ENCODE measurements around the gene SLC43A3. TPM values are rescaled to one million over a fixed set of nuclear protein-coding genes. Genes with fewer than 3 reads are reported as not detected.

Gene SLC43A3
- total RNA-seq, 1 experiment from 2014 or later, result 127 TPM

DNA sequence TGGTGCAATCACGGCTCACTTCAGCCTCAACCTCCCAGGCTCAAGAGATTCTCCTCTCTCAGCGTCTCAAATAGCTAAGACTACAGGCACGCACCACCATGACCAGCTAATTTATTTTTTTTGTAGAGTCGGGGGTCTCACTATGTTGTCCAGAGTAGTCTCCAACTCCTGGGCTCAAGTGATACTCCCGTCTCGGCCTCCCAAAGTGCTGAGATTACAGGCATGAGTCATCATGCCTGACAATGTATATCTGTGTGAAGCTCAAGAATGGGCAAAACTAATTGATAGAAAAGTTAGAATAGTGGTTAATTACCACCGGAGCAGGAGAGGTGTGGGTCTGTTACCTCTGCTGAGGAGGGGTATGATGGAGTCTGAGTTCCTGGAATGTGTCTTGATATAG is 9.1 kb upstream of the SLC43A3 start:
- no TSS peak for BruUV-seq (replicated peaks)
- no peaks in the 10 kb centered on the region for H3K27me3 Mint-ChIP-seq (ENCODE audit: unreplicated experiment)
- H3K36me3 Mint-ChIP-seq (ENCODE audit: insufficient read depth, unreplicated experiment), result peaks cover 5% of the 10 kb centered on the region
- H3K9me3 Mint-ChIP-seq (ENCODE audit: low read depth, unreplicated experiment), result no peaks in the 10 kb centered on the region
- no peak for DNase-seq
- peaks cover 16% of the 10 kb centered on the region for H3K4me1 Mint-ChIP-seq (ENCODE audit: low read depth, unreplicated experiment)
- TF ChIP-seq, protein P1, sequence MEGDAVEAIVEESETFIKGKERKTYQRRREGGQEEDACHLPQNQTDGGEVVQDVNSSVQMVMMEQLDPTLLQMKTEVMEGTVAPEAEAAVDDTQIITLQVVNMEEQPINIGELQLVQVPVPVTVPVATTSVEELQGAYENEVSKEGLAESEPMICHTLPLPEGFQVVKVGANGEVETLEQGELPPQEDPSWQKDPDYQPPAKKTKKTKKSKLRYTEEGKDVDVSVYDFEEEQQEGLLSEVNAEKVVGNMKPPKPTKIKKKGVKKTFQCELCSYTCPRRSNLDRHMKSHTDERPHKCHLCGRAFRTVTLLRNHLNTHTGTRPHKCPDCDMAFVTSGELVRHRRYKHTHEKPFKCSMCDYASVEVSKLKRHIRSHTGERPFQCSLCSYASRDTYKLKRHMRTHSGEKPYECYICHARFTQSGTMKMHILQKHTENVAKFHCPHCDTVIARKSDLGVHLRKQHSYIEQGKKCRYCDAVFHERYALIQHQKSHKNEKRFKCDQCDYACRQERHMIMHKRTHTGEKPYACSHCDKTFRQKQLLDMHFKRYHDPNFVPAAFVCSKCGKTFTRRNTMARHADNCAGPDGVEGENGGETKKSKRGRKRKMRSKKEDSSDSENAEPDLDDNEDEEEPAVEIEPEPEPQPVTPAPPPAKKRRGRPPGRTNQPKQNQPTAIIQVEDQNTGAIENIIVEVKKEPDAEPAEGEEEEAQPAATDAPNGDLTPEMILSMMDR (IDR thresholded peaks at IDR 0.05; ENCODE audit: unreplicated experiment), result no peak
- intact Hi-C loops (cut with micrococcal nuclease; ENCODE audit: unreplicated experiment), result no loop called here
- CTCF ChIA-PET, result no interaction called here
- no peak overlapping the region for H3K4me3 Mint-ChIP-seq (ENCODE audit: low read depth, unreplicated experiment)
- no peak overlapping the region for H3K27ac Mint-ChIP-seq (ENCODE audit: unreplicated experiment)

DNA sequence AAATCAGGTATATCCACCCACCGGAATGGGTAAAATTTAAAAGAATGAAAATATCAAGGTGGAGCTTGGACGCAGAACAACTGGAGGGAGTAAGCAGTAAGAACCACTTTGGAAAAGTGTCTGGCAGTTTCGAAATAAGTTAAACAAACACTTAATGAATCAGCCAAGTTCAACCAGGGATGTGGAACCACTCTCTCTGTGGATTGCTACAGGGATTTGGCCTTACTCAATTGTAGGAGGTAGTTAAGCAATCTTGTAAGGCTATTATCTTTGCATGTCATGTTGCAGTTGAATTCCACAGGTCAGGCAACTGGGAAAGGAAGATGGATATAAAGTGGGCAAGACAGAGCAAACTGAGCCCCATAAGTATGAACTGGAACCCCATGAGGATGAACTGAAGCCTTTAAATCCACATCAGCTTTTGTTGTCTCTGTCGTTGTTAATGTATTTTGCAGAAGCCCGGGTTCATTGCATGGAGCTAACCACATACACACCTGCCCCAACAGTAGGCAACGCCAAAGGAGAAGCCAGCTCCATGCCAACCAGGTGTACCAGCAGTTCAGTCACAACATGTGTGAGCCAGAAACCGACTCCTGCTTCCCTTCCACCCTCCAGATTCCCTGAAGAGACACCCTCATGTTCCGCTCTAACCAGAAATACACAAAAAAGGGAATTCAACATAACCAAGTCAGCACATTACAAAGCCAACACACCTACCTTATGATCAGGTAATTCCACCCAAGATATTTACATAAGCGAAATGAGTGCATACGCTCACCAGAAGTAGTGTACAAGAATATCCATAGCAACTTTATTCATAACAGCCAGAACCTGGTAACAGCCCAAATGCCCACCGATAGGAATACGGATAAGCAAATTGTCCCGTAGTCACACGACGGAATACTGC is 8.0 kb upstream of the SLC43A3 start:
- Mint-ChIP-seq H3K27me3 (ENCODE audit: unreplicated experiment) (no peaks in the 10 kb centered on the region), H3K9me3 (ENCODE audit: low read depth, unreplicated experiment) (no peaks in the 10 kb centered on the region), H3K4me1 (ENCODE audit: low read depth, unreplicated experiment) (peaks cover 16% of the 10 kb centered on the region), H3K36me3 (ENCODE audit: insufficient read depth, unreplicated experiment) (peaks cover 5% of the 10 kb centered on the region), H3K4me3 (ENCODE audit: low read depth, unreplicated experiment) (no peak overlapping the region), H3K27ac (ENCODE audit: unreplicated experiment) (no peak overlapping the region)
- BruUV-seq (replicated peaks), result no TSS peak
- CTCF ChIA-PET, result interaction anchor here (0.5 kb wide), 1 partner anchor 25 kb away, joined by 3 read pairs; no protein-coding TSS in a partner anchor
- no peak for DNase-seq
- intact Hi-C loops (cut with micrococcal nuclease; ENCODE audit: unreplicated experiment), result no loop called here
- TF ChIP-seq, protein P1 (IDR thresholded peaks at IDR 0.05; ENCODE audit: unreplicated experiment), result no peak

DNA sequence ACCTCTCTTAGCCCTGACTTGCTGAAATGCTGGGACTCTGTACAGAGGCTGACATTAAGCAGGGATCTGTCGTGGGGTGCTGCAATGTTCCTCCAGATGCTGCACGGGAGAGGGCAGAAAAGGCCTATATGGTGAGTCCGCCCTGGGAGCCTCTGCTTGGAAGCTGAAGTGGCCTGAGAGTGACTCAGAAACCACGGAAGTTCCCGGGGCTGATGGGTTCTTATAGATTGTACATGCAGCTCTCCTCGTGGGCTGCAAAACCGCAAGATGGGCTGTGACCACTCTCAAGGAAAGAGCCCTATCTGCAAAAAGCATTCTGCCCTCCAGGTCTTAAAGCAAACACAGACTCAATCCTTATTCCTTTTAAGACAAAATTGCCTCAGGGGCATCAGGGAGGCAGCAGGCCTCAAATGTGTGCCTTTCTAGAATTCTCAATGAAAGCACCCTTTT is 5.8 kb upstream of the SLC43A3 start:
- DNase-seq, result no peak
- BruUV-seq (replicated peaks), result no TSS peak
- Mint-ChIP-seq H3K27ac (ENCODE audit: unreplicated experiment) (no peak overlapping the region), H3K36me3 (ENCODE audit: insufficient read depth, unreplicated experiment) (peaks cover 6% of the 10 kb centered on the region), H3K4me1 (ENCODE audit: low read depth, unreplicated experiment) (peaks cover 24% of the 10 kb centered on the region), H3K27me3 (ENCODE audit: unreplicated experiment) (no peaks in the 10 kb centered on the region), H3K9me3 (ENCODE audit: low read depth, unreplicated experiment) (no peaks in the 10 kb centered on the region), H3K4me3 (ENCODE audit: low read depth, unreplicated experiment) (no peak overlapping the region)
- TF ChIP-seq, protein P1 (IDR thresholded peaks at IDR 0.05; ENCODE audit: unreplicated experiment), result no peak
- intact Hi-C loops (cut with micrococcal nuclease; ENCODE audit: unreplicated experiment), result no loop called here
- CTCF ChIA-PET, result interaction anchor here (0.6 kb wide), 1 partner anchor 8 kb away, joined by 4 read pairs; no protein-coding TSS in a partner anchor

DNA sequence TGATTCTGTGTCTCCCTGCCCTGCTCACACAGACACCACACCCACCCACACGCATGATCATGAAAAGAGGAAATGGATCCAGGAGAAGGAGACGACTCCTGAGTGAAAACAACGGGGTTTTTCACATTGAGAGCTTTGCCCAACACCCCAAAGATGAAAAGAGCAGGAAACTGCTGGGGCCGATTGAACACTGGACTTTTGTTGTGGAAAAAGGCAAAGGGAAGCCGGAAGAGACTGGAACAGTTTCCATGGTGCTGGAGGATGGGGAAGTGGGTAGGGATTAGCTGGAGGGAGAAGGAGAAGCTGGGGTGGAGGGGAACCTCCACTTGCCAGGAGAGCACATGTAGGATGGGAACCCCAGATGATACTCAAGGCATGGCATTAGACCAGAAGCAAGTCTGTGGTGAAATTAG is 5.2 kb upstream of the SLC43A3 start:
- DNase-seq, result no peak
- H3K4me3 Mint-ChIP-seq (ENCODE audit: low read depth, unreplicated experiment), result no peak overlapping the region
- peaks cover 12% of the 10 kb centered on the region for H3K36me3 Mint-ChIP-seq (ENCODE audit: insufficient read depth, unreplicated experiment)
- no TSS peak for BruUV-seq (replicated peaks)
- CTCF ChIA-PET, result interaction anchor here (0.8 kb wide), 1 partner anchor 14 kb away, joined by 13 read pairs; no protein-coding TSS in a partner anchor
- H3K4me1 Mint-ChIP-seq (ENCODE audit: low read depth, unreplicated experiment), result peaks cover 29% of the 10 kb centered on the region
- H3K27me3 Mint-ChIP-seq (ENCODE audit: unreplicated experiment), result no peaks in the 10 kb centered on the region
- H3K27ac Mint-ChIP-seq (ENCODE audit: unreplicated experiment), result no peak overlapping the region
- H3K9me3 Mint-ChIP-seq (ENCODE audit: low read depth, unreplicated experiment), result no peaks in the 10 kb centered on the region
- TF ChIP-seq, protein P1 (IDR thresholded peaks at IDR 0.05; ENCODE audit: unreplicated experiment), result no peak
- intact Hi-C loops (cut with micrococcal nuclease; ENCODE audit: unreplicated experiment), result no loop called here

All from Calu3 (cell line).